Natural killer cell treated with Interleukin-12 subunit alpha and Interleukin-12 subunit beta and Interleukin-15 and Interleukin-18, amount 100 ng/mL, for 72 hours (primary cell): Measurements from ENCODE around the gene OR52B6. TPM values are rescaled to one million over a fixed set of nuclear protein-coding genes. Genes with fewer than 3 reads are reported as not detected.

ENCODE experiments used
- ATAC-seq, 2 donors: fragments of 150-1000 bp; cut with Tn5 transposase in 1 of 2; sonication (Bioruptor Pico), chemical (Tn5 transposase) in 1 of 2; 2 replicates each; pipeline ENCODE4 v1.10.0; 2021
- DNase-seq: peaks from one replicate; pipeline ENCODE4 v3.0.0; 2022; ENCODE audit warnings: low spot score
- H3K27ac Mint-ChIP-seq, 2 donors: 1 replicate in 1 of 2; 2 replicates in 1 of 2; pipeline ENCODE4 v1.8.0; 2022; ENCODE audit warnings: mixed read lengths in 2 of 2, mild to moderate bottlenecking in 1 of 2, moderate library complexity in 1 of 2
- H3K27me3 Mint-ChIP-seq, 2 donors: 1 replicate in 1 of 2; 2 replicates in 1 of 2; pipeline ENCODE4 v1.8.0; 2022; ENCODE audit warnings: mixed read lengths in 2 of 2
- H3K36me3 Mint-ChIP-seq: one replicate; pipeline ENCODE4 v1.8.0; 2022; ENCODE audit warnings: mixed read lengths
- H3K4me1 Mint-ChIP-seq, 2 donors: 1 replicate in 1 of 2; 2 replicates in 1 of 2; pipeline ENCODE4 v1.8.0; 2022; ENCODE audit warnings: low read depth in 2 of 2, mixed read lengths in 2 of 2, mild to moderate bottlenecking in 1 of 2
- H3K4me3 Mint-ChIP-seq: one replicate; pipeline ENCODE4 v1.8.0; 2022; ENCODE audit warnings: mixed read lengths
- H3K9me3 Mint-ChIP-seq: 2 replicates; pipeline ENCODE4 v1.8.0; 2022; ENCODE audit warnings: mixed read lengths
- total RNA-seq, 2 donors: library from RNA; stranded (reverse); gene quantifications; one replicate each; pipeline ENCODE4 v1.2.3, GENCODE V29; 2022

Gene OR52B6
- total RNA-seq: not detected

GRCh38 chr11:5580577-5580976 lies at the start of gene OR52B6:
TSS of gene OR52B6 (plus strand) at chr11:5580877. CDS start at chr11:5580877, 0 bp downstream.
- peak in 1 of 2 donors; percentile 38 for ATAC-seq
- H3K36me3 Mint-ChIP-seq: no peaks in the 10 kb centered on the region
- no peak within 1 kb of the TSS for H3K27ac Mint-ChIP-seq
- H3K27me3 Mint-ChIP-seq: peaks cover 2 to 7% of the 10 kb centered on the region in 2 donors
- H3K9me3 Mint-ChIP-seq: no peaks in the 10 kb centered on the region
- no peak for DNase-seq
- H3K4me3 Mint-ChIP-seq: no peak within 1 kb of the TSS
- H3K4me1 Mint-ChIP-seq: no peaks in the 10 kb centered on the region

- ATAC-seq (peak in 1 of 2 donors; percentile 37), DNase-seq (no peak)
- no peak overlapping the region for H3K27ac Mint-ChIP-seq
- no peaks in the 10 kb centered on the region for H3K36me3 Mint-ChIP-seq
- no peak overlapping the region for H3K4me3 Mint-ChIP-seq
- peaks cover 5 to 9% of the 10 kb centered on the region in 2 donors for H3K27me3 Mint-ChIP-seq
- no peaks in the 10 kb centered on the region for H3K9me3 Mint-ChIP-seq
- no peaks in the 10 kb centered on the region for H3K4me1 Mint-ChIP-seq
Observed at GRCh38 chr11:5531053-5531831, 49.4 kb upstream of the OR52B6 start.

GRCh38 chr11:5534046-5534445 lies 46.6 kb upstream of the OR52B6 start:
- DNase-seq: no peak
- H3K27me3 Mint-ChIP-seq: peaks cover 11 to 18% of the 10 kb centered on the region in 2 donors
- no peak overlapping the region for H3K27ac Mint-ChIP-seq
- H3K4me3 Mint-ChIP-seq: no peak overlapping the region
- peaks cover 8% of the 10 kb centered on the region for H3K36me3 Mint-ChIP-seq
- peaks cover 3% of the 10 kb centered on the region for H3K9me3 Mint-ChIP-seq
- no peak for ATAC-seq
- no peaks in the 10 kb centered on the region for H3K4me1 Mint-ChIP-seq

- no peaks in the 10 kb centered on the region for H3K4me1 Mint-ChIP-seq
- no peak for DNase-seq
- H3K36me3 Mint-ChIP-seq: peaks cover 8% of the 10 kb centered on the region
- H3K4me3 Mint-ChIP-seq: no peak overlapping the region
- no peak for ATAC-seq
- H3K27ac Mint-ChIP-seq: no peak overlapping the region
- H3K27me3 Mint-ChIP-seq: peaks cover 19 to 23% of the 10 kb centered on the region in 2 donors
- peaks cover 3% of the 10 kb centered on the region for H3K9me3 Mint-ChIP-seq
Observed at GRCh38 chr11:5536482-5536881, 44.2 kb upstream of the OR52B6 start.

GRCh38 chr11:5541427-5541826 lies 39.2 kb upstream of the OR52B6 start:
- no peak for ATAC-seq
- no peaks in the 10 kb centered on the region for H3K4me1 Mint-ChIP-seq
- peaks cover 19 to 21% of the 10 kb centered on the region in 2 donors for H3K27me3 Mint-ChIP-seq
- H3K36me3 Mint-ChIP-seq: peaks cover 8% of the 10 kb centered on the region
- no peak for DNase-seq
- no peak overlapping the region for H3K27ac Mint-ChIP-seq
- peaks cover 3% of the 10 kb centered on the region for H3K9me3 Mint-ChIP-seq
- H3K4me3 Mint-ChIP-seq: no peak overlapping the region

GRCh38 chr11:5546457-5546856 lies 34.2 kb upstream of the OR52B6 start:
- Mint-ChIP-seq H3K27me3 (peaks cover 3 to 8% of the 10 kb centered on the region in 2 donors), H3K4me3 (no peak overlapping the region), H3K9me3 (no peaks in the 10 kb centered on the region), H3K36me3 (no peaks in the 10 kb centered on the region), H3K4me1 (no peaks in the 10 kb centered on the region), H3K27ac (no peak overlapping the region)
- DNase-seq (no peak), ATAC-seq (no peak)

GRCh38 chr11:5547982-5548381 lies 32.7 kb upstream of the OR52B6 start:
- H3K27ac Mint-ChIP-seq: no peak overlapping the region
- peaks cover 10 to 11% of the 10 kb centered on the region in 2 donors for H3K27me3 Mint-ChIP-seq
- no peak overlapping the region for H3K4me3 Mint-ChIP-seq
- H3K36me3 Mint-ChIP-seq: no peaks in the 10 kb centered on the region
- DNase-seq: no peak
- H3K4me1 Mint-ChIP-seq: no peaks in the 10 kb centered on the region
- no peak for ATAC-seq
- H3K9me3 Mint-ChIP-seq: no peaks in the 10 kb centered on the region

GRCh38 chr11:5548440-5548839 lies 32.2 kb upstream of the OR52B6 start, which contains the start of gene OR52H1:
TSS of gene OR52H1 (minus strand) at chr11:5548540. CDS start at chr11:5545505, 3,035 bp downstream.
- ATAC-seq (no peak), DNase-seq (no peak)
- Mint-ChIP-seq H3K36me3 (no peaks in the 10 kb centered on the region), H3K4me3 (no peak within 1 kb of the TSS), H3K27ac (no peak within 1 kb of the TSS), H3K9me3 (no peaks in the 10 kb centered on the region), H3K27me3 (peaks cover 10 to 15% of the 10 kb centered on the region in 2 donors), H3K4me1 (no peaks in the 10 kb centered on the region)

GRCh38 chr11:5550440-5551095 lies 30.1 kb upstream of the OR52B6 start:
- no peaks in the 10 kb centered on the region for H3K4me1 Mint-ChIP-seq
- no peaks in the 10 kb centered on the region for H3K9me3 Mint-ChIP-seq
- no peak overlapping the region for H3K27ac Mint-ChIP-seq
- peaks cover 24 to 31% of the 10 kb centered on the region in 2 donors for H3K27me3 Mint-ChIP-seq
- no peak overlapping the region for H3K4me3 Mint-ChIP-seq
- H3K36me3 Mint-ChIP-seq: no peaks in the 10 kb centered on the region
- DNase-seq: no peak
- ATAC-seq: no peak

GRCh38 chr11:5553343-5553742 lies 27.3 kb upstream of the OR52B6 start:
- H3K27me3 Mint-ChIP-seq: peaks cover 27 to 31% of the 10 kb centered on the region in 2 donors
- H3K36me3 Mint-ChIP-seq: no peaks in the 10 kb centered on the region
- ATAC-seq: no peak
- DNase-seq: no peak
- H3K4me3 Mint-ChIP-seq: no peak overlapping the region
- H3K9me3 Mint-ChIP-seq: no peaks in the 10 kb centered on the region
- no peaks in the 10 kb centered on the region for H3K4me1 Mint-ChIP-seq
- H3K27ac Mint-ChIP-seq: no peak overlapping the region

GRCh38 chr11:5556596-5557188 lies 24.0 kb upstream of the OR52B6 start:
- no peak for DNase-seq
- ATAC-seq: peak in 1 of 2 donors; percentile 40
- Mint-ChIP-seq H3K4me3 (no peak overlapping the region), H3K27ac (no peak overlapping the region), H3K4me1 (no peaks in the 10 kb centered on the region), H3K9me3 (no peaks in the 10 kb centered on the region), H3K27me3 (peaks cover 27 to 34% of the 10 kb centered on the region in 2 donors), H3K36me3 (no peaks in the 10 kb centered on the region)

- Mint-ChIP-seq H3K27ac (no peak overlapping the region), H3K9me3 (no peaks in the 10 kb centered on the region), H3K36me3 (no peaks in the 10 kb centered on the region), H3K27me3 (peaks cover 28 to 30% of the 10 kb centered on the region in 2 donors), H3K4me1 (no peaks in the 10 kb centered on the region), H3K4me3 (no peak overlapping the region)
- ATAC-seq (no peak), DNase-seq (no peak)
Observed at GRCh38 chr11:5557751-5558150, 22.9 kb upstream of the OR52B6 start.

GRCh38 chr11:5564259-5565019 lies 16.2 kb upstream of the OR52B6 start:
- peak; percentile 61 to 73 for ATAC-seq

More at GRCh38 chr11:5564259-5565019, 16.2 kb upstream of the OR52B6 start:
- H3K27me3 Mint-ChIP-seq: peaks cover 26 to 35% of the 10 kb centered on the region in 2 donors
- peaks cover 6% of the 10 kb centered on the region for H3K36me3 Mint-ChIP-seq
- peak overlapping the region; percentile 6 for H3K4me3 Mint-ChIP-seq
- peaks cover 15% of the 10 kb centered on the region for H3K9me3 Mint-ChIP-seq
- peak overlapping the region; percentile 46 to 70 for H3K27ac Mint-ChIP-seq
- H3K4me1 Mint-ChIP-seq: peaks cover 13 to 14% of the 10 kb centered on the region in 2 donors
- no peak for DNase-seq
